PC-3 (cell line): ENCODE data around the gene BCHE.

Source experiments
- CTCF ChIP-seq: fragments of 300-600 bp; sonication (generic); conservative IDR thresholded peaks from 2 replicates; pipeline ENCODE4 v1.5.1; 2017; ENCODE audit warnings: antibody characterized with exemption, low read depth, mild to moderate bottlenecking, low read length
- EZH2 ChIP-seq: fragments of 300-600 bp; sonication (generic); IDR thresholded peaks from one replicate; pipeline ENCODE4 v1.6.1; 2017; ENCODE audit warnings: antibody characterized with exemption, mild to moderate bottlenecking, low read length; ENCODE audit not compliant: unreplicated experiment
- EZH2phosphoT487 ChIP-seq: fragments of 300-600 bp; sonication (generic); IDR thresholded peaks from 2 replicates; pipeline ENCODE4 v1.6.1; 2018; ENCODE audit warnings: mild to moderate bottlenecking, antibody characterized with exemption, low read length, borderline replicate concordance

- TF ChIP-seq CTCF = no peak
- TF ChIP-seq EZH2phosphoT487 = no peak
- TF ChIP-seq EZH2 = no peak
These were observed 6.5 kb downstream of the BCHE start for GRCh38 chr3:165830746-165831145.
